ENCODE measurements around the gene KCNK1. TPM values are rescaled to one million over a fixed set of nuclear protein-coding genes. Genes with fewer than 3 reads are reported as not detected.

Gene KCNK1
- total and polyA plus RNA-seq, 2 donors (not counting 1 experiment from before 2014, with no cell fraction given) = 0.48 to 2.6 TPM

GRCh38 chr1:233657466-233657865, 43.6 kb downstream of the KCNK1 start:
- Histone ChIP-seq H2AFZ (ENCODE audit: low read length) (no peak overlapping the region), H3K9ac (ENCODE audit: insufficient read depth, low read length) (no peak overlapping the region), H3K79me2 (ENCODE audit: control insufficient read depth, insufficient read depth, low read length) (no peaks in the 10 kb centered on the region), H3K4me3 (replicated peaks in 1 of 4; ENCODE audit: control extremely low read depth in 1 of 4, insufficient read depth in 1 of 4, low read depth in 3 of 4, low read length in 4 of 4) (no peak overlapping the region), H3K36me3 (ENCODE audit: control insufficient read depth, insufficient read depth, low read length) (no peaks in the 10 kb centered on the region), H3K27ac (ENCODE audit: insufficient read depth, low read length) (no peak overlapping the region), H3K9me3 (ENCODE audit: control insufficient read depth, insufficient read depth, low read depth, low read length) (no peaks in the 10 kb centered on the region), H4K20me1 (ENCODE audit: control insufficient read depth, extremely low read depth, insufficient read depth, low read length) (no peaks in the 10 kb centered on the region), H3K4me2 (ENCODE audit: extremely low read depth, insufficient read depth, low read length) (no peak overlapping the region), H3K27me3 (ENCODE audit: control insufficient read depth, insufficient read depth, low read length) (no peaks in the 10 kb centered on the region), H3K4me1 (ENCODE audit: control insufficient read depth, extremely low read depth, insufficient read depth, low read length) (no peaks in the 10 kb centered on the region)
- TF ChIP-seq EZH2 (IDR thresholded peaks at IDR 0.05; ENCODE audit: low read length, missing control alignments) (no peak), CTCF (conservative IDR thresholded peaks at IDR 0.05 in 1 of 2, IDR thresholded peaks at IDR 0.05 in 1 of 2; ENCODE audit: low read depth in 1 of 2, low read length in 2 of 2) (no peak)
- DNase-seq (ENCODE audit: low read depth in 2 of 2) = no peak

- H3K4me1 ChIP-seq (ENCODE audit: control insufficient read depth, extremely low read depth, insufficient read depth, low read length) = no peaks in the 10 kb centered on the region
- H3K9me3 ChIP-seq (ENCODE audit: control insufficient read depth, insufficient read depth, low read depth, low read length) = no peaks in the 10 kb centered on the region
- no peaks in the 10 kb centered on the region for H3K27me3 ChIP-seq (ENCODE audit: control insufficient read depth, insufficient read depth, low read length)
- no peak overlapping the region for H3K27ac ChIP-seq (ENCODE audit: insufficient read depth, low read length)
- TF ChIP-seq CTCF (conservative IDR thresholded peaks at IDR 0.05 in 1 of 2, IDR thresholded peaks at IDR 0.05 in 1 of 2; ENCODE audit: low read depth in 1 of 2, low read length in 2 of 2) = no peak
- no peak for TF ChIP-seq EZH2 (IDR thresholded peaks at IDR 0.05; ENCODE audit: low read length, missing control alignments)
- H3K36me3 ChIP-seq (ENCODE audit: control insufficient read depth, insufficient read depth, low read length) = no peaks in the 10 kb centered on the region
- H3K79me2 ChIP-seq (ENCODE audit: control insufficient read depth, insufficient read depth, low read length) = no peaks in the 10 kb centered on the region
- no peak overlapping the region for H2AFZ ChIP-seq (ENCODE audit: low read length)
- no peak overlapping the region for H3K4me2 ChIP-seq (ENCODE audit: extremely low read depth, insufficient read depth, low read length)
- DNase-seq (ENCODE audit: low read depth in 2 of 2) = no peak
- H3K4me3 ChIP-seq (replicated peaks in 1 of 4; ENCODE audit: control extremely low read depth in 1 of 4, insufficient read depth in 1 of 4, low read depth in 3 of 4, low read length in 4 of 4) = no peak overlapping the region
- H4K20me1 ChIP-seq (ENCODE audit: control insufficient read depth, extremely low read depth, insufficient read depth, low read length) = no peaks in the 10 kb centered on the region
- no peak overlapping the region for H3K9ac ChIP-seq (ENCODE audit: insufficient read depth, low read length)
Observed at GRCh38 chr1:233659495-233659894, 45.6 kb downstream of the KCNK1 start.

GRCh38 chr1:233661376-233662159, 47.7 kb downstream of the KCNK1 start:
- Histone ChIP-seq H3K4me1 (ENCODE audit: control insufficient read depth, extremely low read depth, insufficient read depth, low read length) (no peaks in the 10 kb centered on the region), H3K27me3 (ENCODE audit: control insufficient read depth, insufficient read depth, low read length) (no peaks in the 10 kb centered on the region), H3K9ac (ENCODE audit: insufficient read depth, low read length) (no peak overlapping the region), H3K4me2 (ENCODE audit: extremely low read depth, insufficient read depth, low read length) (no peak overlapping the region), H2AFZ (ENCODE audit: low read length) (no peak overlapping the region), H3K4me3 (replicated peaks in 1 of 4; ENCODE audit: control extremely low read depth in 1 of 4, insufficient read depth in 1 of 4, low read depth in 3 of 4, low read length in 4 of 4) (no peak overlapping the region), H3K79me2 (ENCODE audit: control insufficient read depth, insufficient read depth, low read length) (no peaks in the 10 kb centered on the region), H4K20me1 (ENCODE audit: control insufficient read depth, extremely low read depth, insufficient read depth, low read length) (no peaks in the 10 kb centered on the region), H3K9me3 (ENCODE audit: control insufficient read depth, insufficient read depth, low read depth, low read length) (no peaks in the 10 kb centered on the region), H3K27ac (ENCODE audit: insufficient read depth, low read length) (no peak overlapping the region), H3K36me3 (ENCODE audit: control insufficient read depth, insufficient read depth, low read length) (no peaks in the 10 kb centered on the region)
- DNase-seq (ENCODE audit: low read depth in 2 of 2) = no peak
- TF ChIP-seq CTCF (conservative IDR thresholded peaks at IDR 0.05 in 1 of 2, IDR thresholded peaks at IDR 0.05 in 1 of 2; ENCODE audit: low read depth in 1 of 2, low read length in 2 of 2) (no peak), EZH2 (IDR thresholded peaks at IDR 0.05; ENCODE audit: low read length, missing control alignments) (no peak)

All from fibroblast of lung (primary cell).